Spinal cord (tissue), 10 donors: ENCODE results near the gene ASB3. TPM values are rescaled to one million over a fixed set of nuclear protein-coding genes. Genes with fewer than 3 reads are reported as not detected.
A peak's percentile ranks its signal among the peaks of the same experiment; 100 is the strongest.
"Not testable (repeated sequence)": the region's sequence is repeated elsewhere in the genome, so short reads cannot be mapped to it uniquely, and the experiment has no call there.

Source experiments
- DNase-seq, 6 donors: peaks; one replicate each; pipeline versions ENCODE4 v3.0.0 to v3.0.0-alpha.2; 2013 to 2015; ENCODE audit warnings: low spot score in 6 of 6, low read depth in 4 of 6
- H3K27ac ChIP-seq: one replicate; pipeline ENCODE4 v1.5.1; 2013; ENCODE audit warnings: low read depth, low read length, control low read depth
- H3K27me3 ChIP-seq: one replicate; pipeline ENCODE4 v1.6.1; 2013; ENCODE audit warnings: low read length; ENCODE audit not compliant: control insufficient read depth, insufficient read depth
- H3K36me3 ChIP-seq: one replicate; pipeline ENCODE4 v1.6.1; 2013; ENCODE audit warnings: low read length; ENCODE audit not compliant: control insufficient read depth, insufficient read depth
- H3K4me1 ChIP-seq: one replicate; pipeline ENCODE4 v1.6.1; 2013; ENCODE audit warnings: low read length; ENCODE audit not compliant: control insufficient read depth, insufficient read depth
- H3K4me3 ChIP-seq: one replicate; pipeline ENCODE4 v1.5.1; 2013; ENCODE audit warnings: low read depth, low read length, control low read depth
- H3K9me3 ChIP-seq: one replicate; pipeline ENCODE4 v1.6.1; 2013; ENCODE audit warnings: low read length; ENCODE audit not compliant: control insufficient read depth, insufficient read depth
- WGBS: methylation state at CpG from one replicate; pipeline ENCODE4 v1.1.5; 2013; ENCODE audit warnings: missing lambda C conversion rate; ENCODE audit not compliant: insufficient coverage; 5-methylcytosine and 5-hydroxymethylcytosine counted together
- polyA plus RNA-seq, 2 donors: library from polyadenylated mRNA; unstranded; fragments of 120-200 nt; gene quantifications; one replicate each; pipeline ENCODE4 v1.2.1, GENCODE V29; 2013; ENCODE audit not compliant: insufficient read length in 2 of 2
- total RNA-seq, 2 donors: library from RNA; depleted of rRNA in 1 of 2; stranded (reverse); fragments of 120-200 nt in 1 of 2; fragments of >200 nt in 1 of 2; gene quantifications; one replicate each; pipeline versions ENCODE4 v1.2.3 to v1.2.4, GENCODE V29; 2013 to 2014
- donor health status: healthy.

Gene ASB3
- total and polyA plus RNA-seq, 4 donors: 32.4 to 67.9 (median 42.8) TPM

DNA sequence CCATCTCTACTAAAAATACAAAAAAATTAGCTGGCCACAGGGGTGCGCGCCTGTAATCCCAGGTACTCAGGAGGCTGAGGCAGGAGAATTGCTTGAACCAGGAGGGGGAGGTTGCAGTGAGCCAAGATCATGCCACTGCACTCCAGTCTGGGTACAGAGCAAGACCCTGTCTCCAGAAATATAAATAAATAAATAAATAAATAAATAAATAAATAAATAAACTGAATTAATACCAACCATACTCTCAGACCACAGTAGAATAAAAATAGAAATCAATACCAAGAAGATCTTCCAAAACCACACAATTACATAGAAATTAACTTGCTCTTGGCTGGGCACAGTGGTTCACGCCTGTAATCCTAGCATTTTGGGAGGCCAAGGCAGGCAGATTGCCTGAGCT is 65.8 kb downstream of the ASB3 start:
- H3K27me3 ChIP-seq, H3K4me3 ChIP-seq, H3K27ac ChIP-seq, H3K4me1 ChIP-seq, H3K36me3 ChIP-seq, DNase-seq, H3K9me3 ChIP-seq: not testable (repeated sequence)
- WGBS: no CpG with 5 or more reads among the region's 3 CpGs

DNA sequence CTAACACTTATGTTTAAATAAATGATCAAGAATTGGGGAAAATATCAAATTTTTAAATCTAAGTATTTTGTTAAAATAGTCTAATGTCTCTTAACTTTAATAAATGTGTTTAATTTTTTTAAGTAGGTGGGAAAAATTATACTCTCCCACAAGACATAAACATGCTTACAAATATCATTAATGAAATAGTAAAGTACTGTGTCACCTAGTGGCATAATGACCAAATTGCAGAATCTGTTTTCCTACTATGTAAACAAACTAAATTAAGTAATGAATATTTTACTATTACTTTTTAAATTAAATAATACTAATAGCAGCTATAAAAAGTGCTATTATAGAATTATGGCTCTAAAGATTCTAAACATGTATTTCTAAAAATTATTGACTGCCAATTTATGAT is 71.2 kb downstream of the ASB3 start:
- Histone ChIP-seq H3K9me3 (peaks cover 5% of the 10 kb centered on the region), H3K36me3 (peaks cover 6% of the 10 kb centered on the region), H3K27ac (no peak overlapping the region), H3K4me1 (no peaks in the 10 kb centered on the region), H3K27me3 (no peaks in the 10 kb centered on the region), H3K4me3 (no peak overlapping the region)
- peak in 3 of 6 donors; percentile 11 to 64 (median 34) for DNase-seq

DNA sequence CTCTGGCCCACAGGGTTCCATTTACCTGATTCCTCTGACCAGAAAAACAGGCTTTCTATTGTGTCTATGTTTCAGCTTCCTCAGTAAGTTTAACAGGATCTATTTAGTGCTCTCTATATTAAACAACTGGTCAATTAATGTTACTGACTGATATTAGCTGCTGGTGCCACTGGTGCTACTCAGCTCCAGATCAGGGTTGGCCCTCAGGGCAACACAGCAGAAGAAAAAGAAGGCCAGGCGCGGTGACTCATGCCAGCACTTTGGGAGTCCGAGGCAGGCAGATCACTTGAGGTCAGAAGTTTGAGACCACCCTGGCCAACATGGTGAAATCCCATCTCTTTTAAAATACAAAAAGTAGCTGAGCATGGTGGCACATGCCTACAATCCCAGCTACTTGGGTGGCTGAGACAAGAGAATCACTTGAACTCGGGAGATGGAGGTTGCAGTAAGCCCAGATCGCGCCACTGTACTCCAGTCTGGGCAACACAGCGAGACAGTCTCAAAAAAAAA is 75.4 kb downstream of the ASB3 start:
- peaks cover 18% of the 10 kb centered on the region for H3K36me3 ChIP-seq
- WGBS: 93% methylated on average over 3 of the region's 7 CpGs
- DNase-seq: no peak

DNA sequence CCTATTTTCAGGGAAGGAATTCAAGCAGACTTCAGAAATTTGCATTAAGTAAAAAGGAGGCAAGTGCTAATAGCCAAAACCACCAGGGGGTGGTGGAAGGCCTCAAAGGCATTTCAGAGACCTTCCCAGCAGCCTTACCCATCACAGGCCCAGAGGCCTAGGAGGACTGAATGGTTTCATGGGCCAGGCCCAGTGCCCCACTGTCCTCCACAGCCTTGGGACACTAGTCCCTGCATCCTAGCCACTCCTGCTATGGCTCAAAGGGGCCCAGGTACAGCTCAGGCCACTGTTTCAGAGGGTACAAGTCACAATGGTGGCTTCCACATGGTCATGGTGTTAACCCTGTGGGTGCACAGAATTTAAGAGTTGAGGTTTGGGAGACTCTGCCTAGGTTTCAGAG is 77.8 kb downstream of the ASB3 start:
- H3K27ac ChIP-seq: no peak overlapping the region
- H3K9me3 ChIP-seq: peaks cover 10% of the 10 kb centered on the region
- DNase-seq: no peak
- no peaks in the 10 kb centered on the region for H3K4me1 ChIP-seq
- H3K27me3 ChIP-seq: no peaks in the 10 kb centered on the region
- no peak overlapping the region for H3K4me3 ChIP-seq
- H3K36me3 ChIP-seq: peaks cover 18% of the 10 kb centered on the region

More for the DNA sequence above, 75.4 kb downstream of the ASB3 start:
- H3K4me3 ChIP-seq: no peak overlapping the region
- no peaks in the 10 kb centered on the region for H3K4me1 ChIP-seq
- no peaks in the 10 kb centered on the region for H3K27me3 ChIP-seq
- no peak overlapping the region for H3K27ac ChIP-seq
- peaks cover 10% of the 10 kb centered on the region for H3K9me3 ChIP-seq

DNA sequence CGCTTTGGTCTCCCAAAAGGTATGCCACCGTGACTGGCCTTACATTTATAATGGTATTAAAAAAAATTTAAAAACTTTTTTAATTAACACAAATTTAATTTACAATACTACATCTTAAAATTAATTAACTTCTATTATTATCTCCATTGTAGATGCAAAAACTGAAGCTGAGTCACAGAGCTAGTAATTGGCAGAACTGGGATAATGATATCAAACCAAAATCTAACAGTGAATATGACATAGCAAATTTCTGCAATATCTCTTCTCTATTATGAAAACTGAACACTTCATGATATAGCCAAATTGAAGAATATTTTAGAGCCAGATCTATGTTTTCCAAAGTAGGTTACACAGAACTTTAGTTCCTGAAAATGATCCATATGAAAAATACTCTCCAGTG is 85.5 kb downstream of the ASB3 start:
- no peaks in the 10 kb centered on the region for H3K9me3 ChIP-seq
- WGBS: no CpG with 5 or more reads among the region's 2 CpGs
- DNase-seq: no peak
- H3K27ac ChIP-seq: no peak overlapping the region
- H3K4me1 ChIP-seq: no peaks in the 10 kb centered on the region
- H3K36me3 ChIP-seq: no peaks in the 10 kb centered on the region
- H3K4me3 ChIP-seq: no peak overlapping the region
- no peaks in the 10 kb centered on the region for H3K27me3 ChIP-seq

DNA sequence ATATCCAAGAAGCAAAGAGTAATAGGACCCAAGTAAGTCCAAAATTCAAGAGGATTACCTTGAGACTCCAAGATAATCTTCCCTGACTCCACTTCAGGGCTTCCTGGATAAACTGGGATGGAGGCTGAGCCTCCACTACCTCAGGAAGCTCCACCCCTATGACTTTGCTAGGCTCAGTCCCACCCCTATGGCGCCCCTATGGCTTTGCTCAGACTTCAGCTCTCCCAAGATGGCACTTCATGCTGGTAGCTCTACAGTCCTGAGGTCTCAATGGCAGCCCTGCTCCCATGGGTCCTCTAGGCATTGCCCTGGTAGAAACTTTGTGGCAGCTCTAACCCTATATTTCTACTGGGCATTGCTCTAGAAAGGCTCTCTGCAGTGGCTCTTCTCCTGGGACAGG is 89.1 kb downstream of the ASB3 start:
- Histone ChIP-seq H3K27me3 (no peaks in the 10 kb centered on the region), H3K27ac (no peak overlapping the region), H3K36me3 (no peaks in the 10 kb centered on the region), H3K4me3 (no peak overlapping the region), H3K4me1 (no peaks in the 10 kb centered on the region), H3K9me3 (no peaks in the 10 kb centered on the region)
- no peak for DNase-seq
- 100% methylated on average over 1 of the region's 1 CpG for WGBS

DNA sequence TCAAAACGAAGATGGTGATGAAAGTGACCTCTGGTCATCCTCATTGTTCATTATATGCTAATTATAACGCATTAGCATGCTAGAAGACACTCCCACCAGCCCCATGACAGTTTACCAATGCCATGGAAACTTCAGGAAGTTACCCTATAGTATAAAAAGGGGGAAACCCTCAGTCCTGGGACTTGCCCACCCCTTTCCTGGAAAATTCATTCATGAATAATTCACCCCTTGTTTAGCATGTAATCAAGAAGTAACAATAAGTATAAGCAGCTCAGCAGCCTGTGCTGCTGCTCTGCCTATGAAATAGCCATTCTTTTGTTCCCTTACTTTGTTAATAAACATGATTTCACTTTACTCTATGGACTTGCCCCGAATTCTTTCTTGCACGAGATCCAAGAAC is 89.7 kb downstream of the ASB3 start:
- WGBS: 80% methylated on average over 1 of the region's 4 CpGs
- Histone ChIP-seq H3K36me3 (no peaks in the 10 kb centered on the region), H3K9me3 (no peaks in the 10 kb centered on the region), H3K27ac (no peak overlapping the region), H3K4me3 (no peak overlapping the region), H3K27me3 (no peaks in the 10 kb centered on the region), H3K4me1 (no peaks in the 10 kb centered on the region)
- no peak for DNase-seq

DNA sequence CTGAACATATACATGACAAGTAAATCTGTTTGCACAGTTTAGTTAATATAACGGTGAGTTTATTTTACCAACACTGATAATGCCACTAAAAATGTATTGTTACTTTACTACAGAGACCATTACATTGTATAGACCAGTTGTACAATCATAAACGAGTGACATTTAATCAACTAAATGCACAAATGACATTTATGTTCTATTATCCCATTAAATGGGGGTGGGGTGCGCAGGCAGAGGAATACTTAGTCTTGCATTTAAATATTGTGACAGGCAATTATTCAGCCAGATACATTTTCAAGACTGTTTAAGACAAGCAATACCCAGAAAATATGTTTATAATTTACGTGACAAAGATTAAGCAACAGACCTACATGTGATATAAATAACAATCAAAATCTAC is 91.2 kb downstream of the ASB3 start:
- no peak for DNase-seq
- WGBS: no CpG with 5 or more reads among the region's 4 CpGs
- no peaks in the 10 kb centered on the region for H3K27me3 ChIP-seq
- H3K9me3 ChIP-seq: no peaks in the 10 kb centered on the region
- H3K4me3 ChIP-seq: no peak overlapping the region
- H3K4me1 ChIP-seq: no peaks in the 10 kb centered on the region
- no peaks in the 10 kb centered on the region for H3K36me3 ChIP-seq
- H3K27ac ChIP-seq: no peak overlapping the region

DNA sequence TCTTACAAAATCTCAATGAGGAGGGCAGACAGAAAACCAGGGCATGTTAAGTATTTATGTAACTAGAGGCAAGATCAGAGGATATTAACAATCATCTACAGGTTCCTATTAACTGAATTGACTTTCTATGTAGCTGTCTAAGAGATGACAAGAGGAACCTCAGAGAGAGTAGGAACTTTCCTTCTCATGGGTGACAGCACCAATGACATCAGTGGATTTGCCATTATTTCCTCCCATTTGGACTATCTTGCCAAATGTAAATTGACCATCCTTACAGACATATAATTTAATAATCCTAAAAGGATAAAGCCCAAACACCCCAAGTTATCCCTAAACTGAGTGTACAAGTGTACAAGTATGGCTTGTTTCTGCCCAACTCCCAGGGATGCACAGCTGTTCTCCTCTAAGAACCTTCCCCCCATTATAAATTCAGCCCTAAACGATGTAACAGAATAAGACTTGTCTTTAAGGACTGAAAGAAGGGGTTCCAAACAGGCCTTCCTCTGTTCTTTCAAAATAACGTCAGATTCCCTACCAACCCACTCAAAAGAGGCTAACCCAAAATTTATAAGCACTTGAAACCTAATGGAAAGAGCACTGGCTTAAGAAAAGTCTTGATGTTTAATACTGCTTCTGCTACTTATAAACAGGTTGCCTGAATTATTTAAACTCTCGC is 92.5 kb downstream of the ASB3 start:
- no peaks in the 10 kb centered on the region for H3K27me3 ChIP-seq
- no peaks in the 10 kb centered on the region for H3K36me3 ChIP-seq
- no peaks in the 10 kb centered on the region for H3K9me3 ChIP-seq
- H3K4me1 ChIP-seq: no peaks in the 10 kb centered on the region
- H3K4me3 ChIP-seq: no peak overlapping the region
- H3K27ac ChIP-seq: peak overlapping the region; percentile 12
- DNase-seq: peak in 3 of 6 donors; percentile 22 to 53 (median 50)
- WGBS: no CpG with 5 or more reads among the region's 3 CpGs

DNA sequence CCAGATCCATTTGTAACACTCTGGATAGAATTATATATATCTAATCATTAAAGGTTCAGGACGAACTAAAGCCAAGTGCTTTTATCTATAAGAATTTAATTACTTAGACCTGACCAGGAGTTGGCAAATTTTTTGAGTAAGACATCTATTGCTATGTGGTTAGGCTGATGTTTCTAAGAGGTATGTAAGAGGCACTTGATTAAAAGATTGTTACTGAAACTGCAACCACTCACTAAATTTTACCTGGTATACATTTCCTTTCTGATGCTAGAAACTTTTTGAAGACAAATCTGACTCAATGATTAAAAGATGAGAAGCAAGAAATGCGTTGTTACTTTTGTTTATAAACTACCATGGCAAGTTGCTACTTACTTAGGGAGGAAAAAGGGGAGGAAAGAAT is 95.9 kb downstream of the ASB3 start:
- no peak overlapping the region for H3K4me3 ChIP-seq
- no CpG with 5 or more reads among the region's 2 CpGs for WGBS
- no peaks in the 10 kb centered on the region for H3K27me3 ChIP-seq
- H3K36me3 ChIP-seq: no peaks in the 10 kb centered on the region
- H3K9me3 ChIP-seq: no peaks in the 10 kb centered on the region
- no peak for DNase-seq
- no peaks in the 10 kb centered on the region for H3K4me1 ChIP-seq
- H3K27ac ChIP-seq: no peak overlapping the region
